Coronary artery (tissue), 2 donors: ENCODE results near the gene DLGAP5.

ENCODE experiments used
- DNase-seq: peaks from one replicate; pipeline ENCODE4 v3.0.0-alpha.2; 2017; ENCODE audit warnings: low spot score
- H3K27ac ChIP-seq, 2 donors: fragments of 200-600 bp; sonication (generic); one replicate each; pipeline ENCODE4 v1.5.1; 2016 to 2019
- H3K4me3 ChIP-seq: fragments of 200-600 bp; sonication (generic); 2 replicates; pipeline ENCODE4 v1.5.1; 2016; ENCODE audit warnings: mild to moderate bottlenecking, moderate library complexity
- CTCF ChIP-seq: fragments of 200-600 bp; sonication (generic); IDR thresholded peaks from one replicate; pipeline ENCODE4 v1.5.1; 2019; ENCODE audit warnings: antibody characterized with exemption

Gene DLGAP5

GRCh38 chr14:55153951-55154350 is 37.4 kb downstream of the DLGAP5 start:
- Histone ChIP-seq H3K4me3 (no peak overlapping the region), H3K27ac (no peak overlapping the region)
- no peak for DNase-seq
- no peak for TF ChIP-seq CTCF

- no peak for TF ChIP-seq CTCF
- Histone ChIP-seq H3K27ac (no peak overlapping the region), H3K4me3 (no peak overlapping the region)
- no peak for DNase-seq
Observed at GRCh38 chr14:55152052-55152753, 39.2 kb downstream of the DLGAP5 start.

- H3K27ac ChIP-seq, result no peak overlapping the region
- no peak for DNase-seq
- H3K4me3 ChIP-seq, result no peak overlapping the region
- no peak for TF ChIP-seq CTCF
Observed at GRCh38 chr14:55151601-55152000, 39.8 kb downstream of the DLGAP5 start.

- Histone ChIP-seq H3K27ac (no peak overlapping the region), H3K4me3 (no peak overlapping the region)
- TF ChIP-seq CTCF, result no peak
- DNase-seq, result no peak
Observed at GRCh38 chr14:55146425-55146824, 45.0 kb downstream of the DLGAP5 start.

- TF ChIP-seq CTCF, result no peak
- no peak overlapping the region for H3K27ac ChIP-seq
- no peak for DNase-seq
- no peak overlapping the region for H3K4me3 ChIP-seq
Observed at GRCh38 chr14:55142466-55142865, 48.9 kb downstream of the DLGAP5 start.

GRCh38 chr14:55141825-55142224 is 49.6 kb downstream of the DLGAP5 start:
- Histone ChIP-seq H3K27ac (no peak overlapping the region), H3K4me3 (no peak overlapping the region)
- no peak for TF ChIP-seq CTCF
- DNase-seq, result no peak

GRCh38 chr14:55139696-55140509 is 51.5 kb downstream of the DLGAP5 start:
- no peak for DNase-seq
- no peak overlapping the region for H3K27ac ChIP-seq

More at GRCh38 chr14:55139696-55140509, 51.5 kb downstream of the DLGAP5 start:
- no peak overlapping the region for H3K4me3 ChIP-seq
- no peak for TF ChIP-seq CTCF
